HUES48 (cell line): ENCODE data around the gene PTPN22.

Experiments
- H3K27ac ChIP-seq: one replicate; pipeline ENCODE4 v1.7.0; 2013; ENCODE audit warnings: low read depth, low read length, inconsistent platforms
- H3K27me3 ChIP-seq: 2 replicates; pipeline ENCODE4 v1.6.1; 2013; ENCODE audit warnings: mild to moderate bottlenecking, low read length; ENCODE audit not compliant: control insufficient read depth, insufficient read depth
- H3K36me3 ChIP-seq: 2 replicates; pipeline ENCODE4 v1.6.1; 2013; ENCODE audit warnings: low read length; ENCODE audit not compliant: control insufficient read depth, insufficient read depth
- H3K4me1 ChIP-seq: 2 replicates; pipeline ENCODE4 v1.6.1; 2013; ENCODE audit warnings: mild to moderate bottlenecking, low read length; ENCODE audit not compliant: control insufficient read depth, insufficient read depth
- H3K4me3 ChIP-seq: 2 replicates; pipeline ENCODE4 v1.5.1; 2013; ENCODE audit warnings: mild to moderate bottlenecking, low read depth, low read length
- H3K9ac ChIP-seq: 2 replicates; pipeline ENCODE4 v1.6.1; 2013; ENCODE audit warnings: mild to moderate bottlenecking, low read depth, low read length, moderate library complexity
- H3K9me3 ChIP-seq: 2 replicates; pipeline ENCODE4 v1.6.1; 2013; ENCODE audit warnings: low read length; ENCODE audit not compliant: control insufficient read depth, insufficient read depth

PTPN22 gene

GRCh38 chr1:113886417-113887401, 15.2 kb upstream of the PTPN22 start:
- Histone ChIP-seq H3K36me3 (no peaks in the 10 kb centered on the region), H3K9ac (no peak overlapping the region), H3K9me3 (no peaks in the 10 kb centered on the region), H3K27ac (no peak overlapping the region), H3K4me3 (no peak overlapping the region), H3K4me1 (no peaks in the 10 kb centered on the region), H3K27me3 (no peaks in the 10 kb centered on the region)

GRCh38 chr1:113881661-113882060, 10.1 kb upstream of the PTPN22 start:
- Histone ChIP-seq H3K9me3 (no peaks in the 10 kb centered on the region), H3K27ac (no peak overlapping the region), H3K27me3 (no peaks in the 10 kb centered on the region), H3K36me3 (no peaks in the 10 kb centered on the region), H3K4me3 (no peak overlapping the region), H3K9ac (no peak overlapping the region), H3K4me1 (peaks cover 4% of the 10 kb centered on the region; the same call in 1 of the 2 replicates)

- Histone ChIP-seq H3K36me3 (no peaks in the 10 kb centered on the region), H3K27ac (no peak overlapping the region), H3K4me1 (peaks cover 4% of the 10 kb centered on the region; the same call in 1 of the 2 replicates), H3K9ac (no peak overlapping the region), H3K27me3 (no peaks in the 10 kb centered on the region), H3K4me3 (no peak overlapping the region), H3K9me3 (no peaks in the 10 kb centered on the region)
These were observed 8.2 kb upstream of the PTPN22 start for GRCh38 chr1:113879739-113880038.

- H3K4me3 ChIP-seq = no peak overlapping the region
- H3K27ac ChIP-seq = no peak overlapping the region
- H3K36me3 ChIP-seq = no peaks in the 10 kb centered on the region
- H3K4me1 ChIP-seq = peaks cover 8% of the 10 kb centered on the region
- H3K9ac ChIP-seq = no peak overlapping the region
- H3K27me3 ChIP-seq = no peaks in the 10 kb centered on the region
- H3K9me3 ChIP-seq = no peaks in the 10 kb centered on the region
These were observed 4.7 kb upstream of the PTPN22 start for GRCh38 chr1:113876176-113876575.

GRCh38 chr1:113875714-113876113, 4.2 kb upstream of the PTPN22 start:
- no peak overlapping the region for H3K27ac ChIP-seq
- no peak overlapping the region for H3K9ac ChIP-seq
- H3K4me1 ChIP-seq = peaks cover 8% of the 10 kb centered on the region
- H3K9me3 ChIP-seq = no peaks in the 10 kb centered on the region
- no peaks in the 10 kb centered on the region for H3K27me3 ChIP-seq
- no peaks in the 10 kb centered on the region for H3K36me3 ChIP-seq
- H3K4me3 ChIP-seq = no peak overlapping the region

GRCh38 chr1:113874012-113874879, 2.7 kb upstream of the PTPN22 start:
- Histone ChIP-seq H3K27ac (no peak overlapping the region), H3K36me3 (no peaks in the 10 kb centered on the region), H3K27me3 (no peaks in the 10 kb centered on the region)

GRCh38 chr1:113872219-113872935, 865 bp upstream of the PTPN22 start:
- Histone ChIP-seq H3K9me3 (no peaks in the 10 kb centered on the region), H3K4me3 (no peak overlapping the region), H3K9ac (no peak overlapping the region), H3K36me3 (no peaks in the 10 kb centered on the region), H3K27me3 (no peaks in the 10 kb centered on the region), H3K4me1 (peaks cover 4% of the 10 kb centered on the region; the same call in 1 of the 2 replicates), H3K27ac (no peak overlapping the region)

More at GRCh38 chr1:113874012-113874879, 2.7 kb upstream of the PTPN22 start:
- Histone ChIP-seq H3K4me1 (peaks cover 4% of the 10 kb centered on the region; the same call in 1 of the 2 replicates), H3K9me3 (no peaks in the 10 kb centered on the region), H3K9ac (no peak overlapping the region), H3K4me3 (no peak overlapping the region)

GRCh38 chr1:113870778-113871177, 734 bp downstream of the PTPN22 start:
- Histone ChIP-seq H3K27ac (no peak overlapping the region), H3K4me3 (no peak overlapping the region), H3K36me3 (no peaks in the 10 kb centered on the region), H3K27me3 (no peaks in the 10 kb centered on the region), H3K9me3 (no peaks in the 10 kb centered on the region), H3K4me1 (peaks cover 4% of the 10 kb centered on the region; the same call in 1 of the 2 replicates), H3K9ac (no peak overlapping the region)

GRCh38 chr1:113868387-113869083, 3.0 kb downstream of the PTPN22 start:
- H3K4me3 ChIP-seq = no peak overlapping the region
- no peak overlapping the region for H3K27ac ChIP-seq
- no peak overlapping the region for H3K9ac ChIP-seq
- H3K27me3 ChIP-seq = no peaks in the 10 kb centered on the region
- H3K9me3 ChIP-seq = no peaks in the 10 kb centered on the region
- no peaks in the 10 kb centered on the region for H3K36me3 ChIP-seq
- no peaks in the 10 kb centered on the region for H3K4me1 ChIP-seq

- Histone ChIP-seq H3K9me3 (no peaks in the 10 kb centered on the region), H3K4me1 (no peaks in the 10 kb centered on the region), H3K9ac (no peak overlapping the region), H3K4me3 (no peak overlapping the region), H3K27me3 (no peaks in the 10 kb centered on the region), H3K27ac (no peak overlapping the region), H3K36me3 (no peaks in the 10 kb centered on the region)
These were observed 9.9 kb downstream of the PTPN22 start for GRCh38 chr1:113861641-113862040.
